Natural killer cell (primary cell): ENCODE results near the gene CHRNB4. TPM values are rescaled to one million over a fixed set of nuclear protein-coding genes. Genes with fewer than 3 reads are reported as not detected.

Experiments used
- ATAC-seq, 3 donors: fragments of 150-1000 bp in 2 of 3; fragments of 200-7000 bp in 1 of 3; cut with Tn5 transposase; 1 replicate in 1 of 3; 2 replicates in 2 of 3; pipeline ENCODE4 v1.10.0; 2021; ENCODE audit warnings: mild to moderate bottlenecking in 2 of 3, moderate library complexity in 2 of 3
- DNase-seq, 2 donors: peaks; one replicate each; pipeline versions ENCODE4 v3.0.0 to v3.0.0-alpha.2; 2013 to 2021; ENCODE audit warnings: mixed read lengths in 1 of 2
- H3K27ac ChIP-seq: one replicate; pipeline ENCODE4 v1.5.1; 2013; ENCODE audit warnings: mild to moderate bottlenecking, low read length
- H3K27me3 ChIP-seq: one replicate; pipeline ENCODE4 v1.6.1; 2013; ENCODE audit warnings: low read length; ENCODE audit not compliant: control insufficient read depth, insufficient read depth
- H3K36me3 ChIP-seq: one replicate; pipeline ENCODE4 v1.6.1; 2013; ENCODE audit warnings: low read length; ENCODE audit not compliant: control insufficient read depth, insufficient read depth
- H3K4me1 ChIP-seq: one replicate; pipeline ENCODE4 v1.6.1; 2013; ENCODE audit warnings: low read length; ENCODE audit not compliant: control insufficient read depth, insufficient read depth
- H3K4me3 ChIP-seq: one replicate; pipeline ENCODE4 v1.5.1; 2013; ENCODE audit warnings: low read length
- H3K9me3 ChIP-seq: one replicate; pipeline ENCODE4 v1.6.1; 2013; ENCODE audit warnings: low read length; ENCODE audit not compliant: control insufficient read depth, insufficient read depth
- H3K27ac Mint-ChIP-seq, 2 donors: one replicate each; pipeline ENCODE4 v1.8.0; 2022; ENCODE audit warnings: mild to moderate bottlenecking in 2 of 2, mixed read lengths in 2 of 2, moderate library complexity in 1 of 2
- H3K27me3 Mint-ChIP-seq, 2 donors: one replicate each; pipeline ENCODE4 v1.8.0; 2022; ENCODE audit warnings: low read depth in 2 of 2, mixed read lengths in 2 of 2
- H3K36me3 Mint-ChIP-seq: one replicate; pipeline ENCODE4 v1.8.0; 2022; ENCODE audit warnings: mixed read lengths
- H3K4me1 Mint-ChIP-seq, 2 donors: one replicate each; pipeline ENCODE4 v1.8.0; 2022; ENCODE audit warnings: mixed read lengths in 2 of 2
- H3K4me3 Mint-ChIP-seq: one replicate; pipeline ENCODE4 v1.8.0; 2022; ENCODE audit warnings: mild to moderate bottlenecking, moderate library complexity, mixed read lengths
- H3K9me3 Mint-ChIP-seq, 2 donors: one replicate each; pipeline ENCODE4 v1.8.0; 2022; ENCODE audit warnings: mixed read lengths in 2 of 2
- CTCF ChIP-seq: fragments of 200-600 bp; IDR thresholded peaks from one replicate; pipeline ENCODE4 v1.8.0; 2022; ENCODE audit warnings: antibody characterized with exemption
- WGBS: methylation state at CpG from one replicate; pipeline ENCODE4 v1.1.7; 2013; ENCODE audit warnings: missing lambda C conversion rate; ENCODE audit not compliant: insufficient coverage; 5-methylcytosine and 5-hydroxymethylcytosine counted together
- intact Hi-C: fragments of 100-400 bp; cut with micrococcal nuclease; formaldehyde crosslinking; loops from one replicate; pipeline ENCODE4 v1.14.2; 2022
- total RNA-seq, 4 donors: library from RNA; stranded (reverse); fragments of 120-200 nt in 1 of 4; gene quantifications; one replicate each; pipeline versions ENCODE4 v1.2.3 to v1.2.4, GENCODE V29; 2013 to 2022

Gene CHRNB4
- total RNA-seq, 3 donors from 2014 or later (not counting 1 experiment from before 2014, with no cell fraction given), result not detected

GRCh38 chr15:78621810-78622402, 19.1 kb downstream of the CHRNB4 start:
- no peak for TF ChIP-seq CTCF
- H3K4me3 Mint-ChIP-seq, result no peak overlapping the region
- H3K9me3 ChIP-seq, result no peaks in the 10 kb centered on the region
- H3K36me3 Mint-ChIP-seq, result no peaks in the 10 kb centered on the region
- no peak overlapping the region for H3K27ac Mint-ChIP-seq
- WGBS, result 72% methylated on average over 10 of the region's 10 CpGs
- no peaks in the 10 kb centered on the region for H3K9me3 Mint-ChIP-seq
- peaks cover 31 to 44% of the 10 kb centered on the region in 2 donors for H3K27me3 Mint-ChIP-seq
- no peaks in the 10 kb centered on the region for H3K36me3 ChIP-seq
- no peak for DNase-seq
- no peaks in the 10 kb centered on the region for H3K4me1 Mint-ChIP-seq
- no peaks in the 10 kb centered on the region for H3K4me1 ChIP-seq
- no peak for ATAC-seq
- H3K4me3 ChIP-seq, result no peak overlapping the region
- intact Hi-C loops, result no loop called here
- H3K27ac ChIP-seq, result no peak overlapping the region
- peaks cover 10% of the 10 kb centered on the region for H3K27me3 ChIP-seq

- TF ChIP-seq CTCF, result no peak
- no peaks in the 10 kb centered on the region for H3K36me3 ChIP-seq
- 6% methylated on average over 102 of the region's 102 CpGs for WGBS
- Mint-ChIP-seq H3K36me3 (no peaks in the 10 kb centered on the region), H3K4me1 (no peaks in the 10 kb centered on the region), H3K9me3 (no peaks in the 10 kb centered on the region), H3K27ac (no peak within 1 kb of the TSS), H3K27me3 (peaks cover 24 to 44% of the 10 kb centered on the region in 2 donors), H3K4me3 (no peak within 1 kb of the TSS)
- intact Hi-C loops, result no loop called here
- H3K9me3 ChIP-seq, result no peaks in the 10 kb centered on the region
- no peak for DNase-seq
- ATAC-seq, result no peak
- no peak within 1 kb of the TSS for H3K4me3 ChIP-seq
- H3K4me1 ChIP-seq, result no peaks in the 10 kb centered on the region
- no peak within 1 kb of the TSS for H3K27ac ChIP-seq
- H3K27me3 ChIP-seq, result peaks cover 10% of the 10 kb centered on the region
Measured at GRCh38 chr15:78620527-78621421, 20.2 kb downstream of the CHRNB4 start, which contains the start of gene CHRNA3. CHRNA3 (minus strand) TSS chr15:78620996; CDS start chr15:78620794, 202 bp downstream.

DNA sequence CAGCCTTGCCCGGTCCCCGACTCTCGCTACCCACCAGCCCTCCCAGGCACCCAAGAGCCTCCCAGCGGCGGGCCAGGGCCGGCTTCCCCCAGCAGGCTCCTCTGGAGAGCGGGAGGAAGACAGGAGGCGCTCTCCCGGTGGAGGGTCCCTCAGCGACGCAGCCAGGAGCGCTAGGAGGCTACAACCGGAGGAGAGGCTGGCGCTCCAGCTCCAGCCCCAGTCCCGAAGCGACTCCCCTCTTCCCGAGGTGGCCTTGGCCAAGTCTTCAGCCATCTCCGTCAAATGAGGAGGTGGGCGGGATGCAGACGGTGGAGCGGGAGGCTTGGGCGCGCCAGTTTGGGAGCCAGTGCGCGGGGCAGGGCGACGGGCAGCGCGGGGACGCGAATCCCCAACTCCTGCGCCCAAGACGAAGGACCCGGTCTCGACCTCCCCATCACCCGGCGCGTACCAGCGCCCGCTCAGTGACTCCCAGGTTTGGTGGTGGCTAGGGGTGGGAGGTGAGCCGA, 20.9 kb downstream of the CHRNB4 start:
- no peaks in the 10 kb centered on the region for H3K4me1 Mint-ChIP-seq
- H3K9me3 Mint-ChIP-seq, result no peaks in the 10 kb centered on the region
- H3K36me3 ChIP-seq, result no peaks in the 10 kb centered on the region
- peaks cover 24 to 44% of the 10 kb centered on the region in 2 donors for H3K27me3 Mint-ChIP-seq
- peaks cover 10% of the 10 kb centered on the region for H3K27me3 ChIP-seq
- no peak overlapping the region for H3K4me3 ChIP-seq
- TF ChIP-seq CTCF, result no peak
- no peak for ATAC-seq
- H3K4me1 ChIP-seq, result no peaks in the 10 kb centered on the region
- no peak overlapping the region for H3K27ac Mint-ChIP-seq
- intact Hi-C loops, result no loop called here
- no peaks in the 10 kb centered on the region for H3K9me3 ChIP-seq
- WGBS, result 4% methylated on average over 35 of the region's 41 CpGs
- no peaks in the 10 kb centered on the region for H3K36me3 Mint-ChIP-seq
- H3K4me3 Mint-ChIP-seq, result no peak overlapping the region
- DNase-seq, result no peak
- H3K27ac ChIP-seq, result no peak overlapping the region
